HCT116 (cell line): Measurements from ENCODE around the gene SND1. TPM values are rescaled to one million over a fixed set of nuclear protein-coding genes. Genes with fewer than 3 reads are reported as not detected.

Source experiments
- ATAC-seq: fragments of 200-7000 bp; cut with Tn5 transposase; 2 replicates; pipeline ENCODE4 v1.9.1; 2020; ENCODE audit warnings: mild to moderate bottlenecking, moderate library complexity
- BruUV-seq: library from RNA; stranded (reverse); fragments of 400-500 nt; replicated peaks from 2 replicates; lab custom pipeline; 2021; lab: Mats Ljungman, UMichigan
- CTCF ChIA-PET: fragments of 300-600 bp; sonication (Branson Sonifier 250); formaldehyde crosslinking; loops from one replicate; lab custom pipeline; 2021; ENCODE audit warnings: antibody characterized with exemption; lab: Charles Lee
- POLR2A ChIA-PET: fragments of 300-600, 350-600 bp; sonication (Branson Sonifier 250); formaldehyde crosslinking; loops from one replicate; lab custom pipeline; 2021; ENCODE audit warnings: antibody characterized with exemption; lab: Charles Lee
- RAD21 ChIA-PET, 2 experiments: fragments of 300-600 bp; sonication (Branson Sonifier 250); formaldehyde crosslinking; loops; one replicate each; lab custom pipeline; 2023; ENCODE audit warnings: low total read pairs in 2 of 2; ENCODE audit not compliant: uncharacterized antibody in 2 of 2, unreplicated experiment in 2 of 2, low non-redundant PET in 1 of 2; lab: Charles Lee
- DNase-seq: peaks from one replicate; pipeline ENCODE4 v3.0.0-alpha.2; 2010; ENCODE audit warnings: low read depth, low spot score
- H2AFZ ChIP-seq: fragments of 200-600 bp; shearing (Covaris generic), sonication (generic); 2 replicates; pipeline ENCODE4 v1.6.1; 2017; ENCODE audit warnings: low read depth, mixed run types, mixed read lengths, antibody characterized with exemption, low read length; ENCODE audit not compliant: poor library complexity, severe bottlenecking
- H3K27ac ChIP-seq: 2 replicates; pipeline ENCODE4 v1.5.1; 2012; ENCODE audit warnings: low read depth, low read length
- H3K27me3 ChIP-seq: fragments of 200-600 bp; sonication (generic); 2 replicates; pipeline ENCODE4 v1.6.1; 2016; ENCODE audit warnings: mixed run types, low read length, mixed read lengths; ENCODE audit not compliant: insufficient read depth
- H3K36me3 ChIP-seq, 2 experiments: fragments of 200-500 bp in 1 of 2; fragments of 200-600 bp in 1 of 2; sonication (Bioruptor generic) in 1 of 2; sonication (generic) in 1 of 2; 2 replicates each; pipeline versions ENCODE4 v1.5.1 to v1.6.1; 2014 to 2016; ENCODE audit warnings: low read length in 2 of 2, inconsistent platforms in 1 of 2, mixed read lengths in 1 of 2, mixed run types in 1 of 2; ENCODE audit not compliant: insufficient read depth in 2 of 2, control insufficient read depth in 1 of 2
- H3K4me1 ChIP-seq, 2 experiments: fragments of 200-600 bp in 1 of 2; sonication (generic) in 1 of 2; 2 replicates each; pipeline versions ENCODE4 v1.5.1 to v1.6.1; 2012 to 2017; ENCODE audit warnings: low read length in 2 of 2, inconsistent platforms in 1 of 2, mild to moderate bottlenecking in 1 of 2, mixed read lengths in 1 of 2, mixed run types in 1 of 2, moderate library complexity in 1 of 2; ENCODE audit not compliant: insufficient read depth in 2 of 2, control insufficient read depth in 1 of 2
- H3K4me2 ChIP-seq: fragments of 200-600 bp; sonication (generic); 2 replicates; pipeline ENCODE4 v1.6.1; 2017; ENCODE audit warnings: mixed run types, low read length, mixed read lengths
- H3K4me3 ChIP-seq, 2 experiments: fragments of 200-600 bp in 1 of 2; sonication (generic) in 1 of 2; replicated peaks in 1 of 2; 2 replicates each; pipeline ENCODE4 v1.5.1; 2011 to 2016; ENCODE audit warnings: low read length in 2 of 2, control low read depth in 1 of 2, low read depth in 1 of 2, mild to moderate bottlenecking in 1 of 2, mixed read lengths in 1 of 2, mixed run types in 1 of 2
- H3K79me2 ChIP-seq: fragments of 200-600 bp; sonication (generic); 2 replicates; pipeline ENCODE4 v1.6.1; 2017; ENCODE audit warnings: mild to moderate bottlenecking, mixed run types, low read length, moderate library complexity, mixed read lengths; ENCODE audit not compliant: insufficient read depth
- H3K9ac ChIP-seq: fragments of 200-600 bp; sonication (generic); 2 replicates; pipeline ENCODE4 v1.6.1; 2016; ENCODE audit warnings: low read length, mixed read lengths
- H3K9me2 ChIP-seq: fragments of 200-600 bp; sonication (generic), shearing (Covaris generic); 2 replicates; pipeline ENCODE4 v1.6.1; 2017; ENCODE audit warnings: mixed run types, mild to moderate bottlenecking, moderate library complexity; ENCODE audit not compliant: insufficient read depth
- H3K9me3 ChIP-seq, 2 experiments: fragments of 200-500 bp in 1 of 2; fragments of 200-600 bp in 1 of 2; sonication (Bioruptor generic) in 1 of 2; sonication (generic) in 1 of 2; 2 replicates each; pipeline ENCODE4 v1.6.1; 2014 to 2017; ENCODE audit warnings: low read length in 2 of 2, mixed read lengths in 2 of 2, inconsistent platforms in 1 of 2, low read depth in 1 of 2, mild to moderate bottlenecking in 1 of 2, mixed run types in 1 of 2, moderate library complexity in 1 of 2; ENCODE audit not compliant: control insufficient read depth in 1 of 2, insufficient read depth in 1 of 2
- H4K20me1 ChIP-seq: fragments of 200-600 bp; sonication (generic), shearing (Covaris generic); 2 replicates; pipeline ENCODE4 v1.6.1; 2017; ENCODE audit warnings: mixed run types, mild to moderate bottlenecking, moderate library complexity; ENCODE audit not compliant: insufficient read depth
- CBX3 ChIP-seq: IDR thresholded peaks from 2 replicates; pipeline ENCODE4 v1.6.1; 2012; ENCODE audit warnings: low read depth
- CEBPB ChIP-seq: IDR thresholded peaks from 2 replicates; pipeline ENCODE4 v1.6.1; 2012; ENCODE audit warnings: low read depth
- EGR1 ChIP-seq: IDR thresholded peaks from 2 replicates; pipeline ENCODE4 v1.6.1; 2012; ENCODE audit warnings: low read depth
- ELF1 ChIP-seq: IDR thresholded peaks from 2 replicates; pipeline ENCODE4 v1.6.1; 2012; ENCODE audit warnings: low read depth, borderline replicate concordance
- EZH2 ChIP-seq: fragments of 200-600 bp; sonication (generic); IDR thresholded peaks from 2 replicates; pipeline ENCODE4 v1.6.1; 2017; ENCODE audit warnings: antibody characterized with exemption, mixed run types
- EZH2phosphoT487 ChIP-seq: fragments of 200-600 bp; IDR thresholded peaks from 2 replicates; pipeline ENCODE4 v1.6.1; 2018; ENCODE audit warnings: antibody characterized with exemption, borderline replicate concordance
- FOSL1 ChIP-seq: IDR thresholded peaks from 2 replicates; pipeline ENCODE4 v1.6.1; 2012; ENCODE audit warnings: low read depth
- POLR2A ChIP-seq: IDR thresholded peaks from 2 replicates; pipeline ENCODE4 v1.7.0; 2011; ENCODE audit warnings: borderline replicate concordance; ENCODE audit not compliant: insufficient read depth, insufficient read length; ENCODE audit errors: extremely low read depth
- POLR2AphosphoS5 ChIP-seq: IDR thresholded peaks from 2 replicates; pipeline ENCODE4 v1.6.1; 2011; ENCODE audit warnings: mild to moderate bottlenecking, low read depth, low read length, moderate library complexity
- SIN3A ChIP-seq: IDR thresholded peaks from 2 replicates; pipeline ENCODE4 v1.6.1; 2012; ENCODE audit warnings: low read depth
- SP1 ChIP-seq: IDR thresholded peaks from 2 replicates; pipeline ENCODE4 v1.6.1; 2012; ENCODE audit warnings: low read depth
- SRF ChIP-seq: IDR thresholded peaks from 2 replicates; pipeline ENCODE4 v1.6.1; 2012; ENCODE audit warnings: low read depth
- TCF7L2 ChIP-seq: IDR thresholded peaks from 2 replicates; pipeline ENCODE4 v1.7.0; 2011; ENCODE audit warnings: borderline replicate concordance, inconsistent platforms; ENCODE audit not compliant: insufficient read depth, insufficient read length; ENCODE audit errors: extremely low read depth
- YY1 ChIP-seq: IDR thresholded peaks from 2 replicates; pipeline ENCODE4 v1.6.1; 2011; ENCODE audit warnings: low read length, low read depth, moderate library complexity, mild to moderate bottlenecking; ENCODE audit not compliant: insufficient replicate concordance; ENCODE audit errors: extremely low read depth
- ZFX ChIP-seq: fragments of 450-650 bp; IDR thresholded peaks from 2 replicates; pipeline ENCODE4 v1.6.1; 2017
- ZNF274 ChIP-seq: fragments of 200-500 bp; sonication (Bioruptor generic); IDR thresholded peaks from 2 replicates; pipeline ENCODE4 v1.6.1; 2014; ENCODE audit warnings: mild to moderate bottlenecking, low read depth, low read length, inconsistent platforms
- intact Hi-C: fragments of 100-400 bp; cut with micrococcal nuclease; formaldehyde crosslinking; loops from 2 replicates; pipeline ENCODE4 v1.10.0; 2022
- total RNA-seq: library from RNA; stranded (reverse); gene quantifications from one replicate; pipeline ENCODE4 v1.2.1, GENCODE V29; 2021; ENCODE audit not compliant: unreplicated experiment
- TF ChIP-seq, protein P1 (sequence below): IDR thresholded peaks from 2 replicates; pipeline ENCODE4 v1.6.1; 2012
- TF ChIP-seq, protein P2 (sequence below): IDR thresholded peaks from 2 replicates; pipeline ENCODE4 v1.6.1; 2012; ENCODE audit warnings: low read depth
- TF ChIP-seq, protein P3 (sequence below): IDR thresholded peaks from 2 replicates; pipeline ENCODE4 v1.6.1; 2011; ENCODE audit warnings: mild to moderate bottlenecking, low read length, moderate library complexity; ENCODE audit not compliant: insufficient replicate concordance; ENCODE audit errors: extremely low read depth
- TF ChIP-seq, protein P4 (sequence below), 3 experiments: fragments of 200-600 bp in 1 of 3; sonication (generic) in 1 of 3; IDR thresholded peaks in 2 of 3; conservative IDR thresholded peaks in 1 of 3; 2 replicates each; pipeline ENCODE4 v1.5.1; 2012 to 2017; ENCODE audit warnings: low read depth in 2 of 3, low read length in 2 of 3, antibody characterized with exemption in 1 of 3, borderline replicate concordance in 1 of 3, control low read depth in 1 of 3, mild to moderate bottlenecking in 1 of 3, mixed read lengths in 1 of 3, mixed run types in 1 of 3, moderate library complexity in 1 of 3; ENCODE audit not compliant: insufficient read depth in 1 of 3

SND1 gene
- total RNA-seq, 1 experiment from 2014 or later = 169 TPM

DNA sequence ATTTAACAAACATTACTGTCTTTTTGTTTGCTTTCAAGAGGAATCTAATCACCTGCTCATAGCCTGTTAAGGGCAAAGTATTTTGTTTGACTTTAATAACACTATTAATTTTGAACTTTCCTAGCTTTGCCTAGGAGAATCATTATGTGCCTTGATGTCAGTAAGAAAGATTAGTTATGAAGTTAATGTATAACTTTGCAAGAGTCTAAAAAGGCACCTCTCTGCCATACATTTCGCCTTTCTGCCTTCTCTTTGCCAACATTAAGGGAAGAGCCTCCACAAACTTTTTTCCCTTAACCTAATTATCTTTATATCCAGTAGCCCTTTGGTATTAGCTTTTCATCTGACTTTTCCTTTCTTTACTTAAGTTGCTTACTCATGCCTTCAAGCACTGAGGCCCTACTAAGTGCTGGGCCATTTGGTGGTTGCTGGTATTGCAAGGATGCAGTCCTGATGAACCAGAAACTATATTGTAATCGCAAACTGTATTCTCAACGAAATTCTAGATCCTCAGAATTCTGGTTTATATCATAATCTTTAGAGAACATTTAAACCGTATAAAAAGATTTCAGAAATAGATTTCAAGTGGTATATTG lies 108.5 kb downstream of the SND1 start:
- Histone ChIP-seq H3K36me3 (no peaks in the 10 kb centered on the region), H3K9ac (no peak overlapping the region), H3K4me3 (no peak overlapping the region), H3K9me2 (no peaks in the 10 kb centered on the region), H4K20me1 (peaks cover 13% of the 10 kb centered on the region; the same call in 1 of the 2 replicates), H3K27ac (no peak overlapping the region), H2AFZ (no peak overlapping the region), H3K79me2 (peaks cover 98% of the 10 kb centered on the region), H3K4me2 (no peak overlapping the region), H3K4me1 (no peaks in the 10 kb centered on the region), H3K9me3 (no peaks in the 10 kb centered on the region), H3K27me3 (no peaks in the 10 kb centered on the region)
- BruUV-seq = no TSS peak
- ATAC-seq (no peak), DNase-seq (no peak)
- CTCF ChIA-PET = no interaction called here
- RAD21 ChIA-PET = no interaction called here
- TF ChIP-seq EGR1 (no peak), TCF7L2 (no peak), POLR2A (no peak), ZFX (no peak), YY1 (no peak), SRF (no peak), CBX3 (no peak), CEBPB (no peak), EZH2phosphoT487 (no peak), FOSL1 (no peak), EZH2 (no peak), SP1 (no peak), ELF1 (no peak), SIN3A (no peak), ZNF274 (no peak), POLR2AphosphoS5 (no peak)
- TF ChIP-seq, protein P1, sequence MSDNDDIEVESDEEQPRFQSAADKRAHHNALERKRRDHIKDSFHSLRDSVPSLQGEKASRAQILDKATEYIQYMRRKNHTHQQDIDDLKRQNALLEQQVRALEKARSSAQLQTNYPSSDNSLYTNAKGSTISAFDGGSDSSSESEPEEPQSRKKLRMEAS = no peak
- TF ChIP-seq, protein P2, sequence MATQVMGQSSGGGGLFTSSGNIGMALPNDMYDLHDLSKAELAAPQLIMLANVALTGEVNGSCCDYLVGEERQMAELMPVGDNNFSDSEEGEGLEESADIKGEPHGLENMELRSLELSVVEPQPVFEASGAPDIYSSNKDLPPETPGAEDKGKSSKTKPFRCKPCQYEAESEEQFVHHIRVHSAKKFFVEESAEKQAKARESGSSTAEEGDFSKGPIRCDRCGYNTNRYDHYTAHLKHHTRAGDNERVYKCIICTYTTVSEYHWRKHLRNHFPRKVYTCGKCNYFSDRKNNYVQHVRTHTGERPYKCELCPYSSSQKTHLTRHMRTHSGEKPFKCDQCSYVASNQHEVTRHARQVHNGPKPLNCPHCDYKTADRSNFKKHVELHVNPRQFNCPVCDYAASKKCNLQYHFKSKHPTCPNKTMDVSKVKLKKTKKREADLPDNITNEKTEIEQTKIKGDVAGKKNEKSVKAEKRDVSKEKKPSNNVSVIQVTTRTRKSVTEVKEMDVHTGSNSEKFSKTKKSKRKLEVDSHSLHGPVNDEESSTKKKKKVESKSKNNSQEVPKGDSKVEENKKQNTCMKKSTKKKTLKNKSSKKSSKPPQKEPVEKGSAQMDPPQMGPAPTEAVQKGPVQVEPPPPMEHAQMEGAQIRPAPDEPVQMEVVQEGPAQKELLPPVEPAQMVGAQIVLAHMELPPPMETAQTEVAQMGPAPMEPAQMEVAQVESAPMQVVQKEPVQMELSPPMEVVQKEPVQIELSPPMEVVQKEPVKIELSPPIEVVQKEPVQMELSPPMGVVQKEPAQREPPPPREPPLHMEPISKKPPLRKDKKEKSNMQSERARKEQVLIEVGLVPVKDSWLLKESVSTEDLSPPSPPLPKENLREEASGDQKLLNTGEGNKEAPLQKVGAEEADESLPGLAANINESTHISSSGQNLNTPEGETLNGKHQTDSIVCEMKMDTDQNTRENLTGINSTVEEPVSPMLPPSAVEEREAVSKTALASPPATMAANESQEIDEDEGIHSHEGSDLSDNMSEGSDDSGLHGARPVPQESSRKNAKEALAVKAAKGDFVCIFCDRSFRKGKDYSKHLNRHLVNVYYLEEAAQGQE = no peak
- TF ChIP-seq, protein P3, sequence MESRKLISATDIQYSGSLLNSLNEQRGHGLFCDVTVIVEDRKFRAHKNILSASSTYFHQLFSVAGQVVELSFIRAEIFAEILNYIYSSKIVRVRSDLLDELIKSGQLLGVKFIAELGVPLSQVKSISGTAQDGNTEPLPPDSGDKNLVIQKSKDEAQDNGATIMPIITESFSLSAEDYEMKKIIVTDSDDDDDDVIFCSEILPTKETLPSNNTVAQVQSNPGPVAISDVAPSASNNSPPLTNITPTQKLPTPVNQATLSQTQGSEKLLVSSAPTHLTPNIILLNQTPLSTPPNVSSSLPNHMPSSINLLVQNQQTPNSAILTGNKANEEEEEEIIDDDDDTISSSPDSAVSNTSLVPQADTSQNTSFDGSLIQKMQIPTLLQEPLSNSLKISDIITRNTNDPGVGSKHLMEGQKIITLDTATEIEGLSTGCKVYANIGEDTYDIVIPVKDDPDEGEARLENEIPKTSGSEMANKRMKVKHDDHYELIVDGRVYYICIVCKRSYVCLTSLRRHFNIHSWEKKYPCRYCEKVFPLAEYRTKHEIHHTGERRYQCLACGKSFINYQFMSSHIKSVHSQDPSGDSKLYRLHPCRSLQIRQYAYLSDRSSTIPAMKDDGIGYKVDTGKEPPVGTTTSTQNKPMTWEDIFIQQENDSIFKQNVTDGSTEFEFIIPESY = no peak
- TF ChIP-seq, protein P4, sequence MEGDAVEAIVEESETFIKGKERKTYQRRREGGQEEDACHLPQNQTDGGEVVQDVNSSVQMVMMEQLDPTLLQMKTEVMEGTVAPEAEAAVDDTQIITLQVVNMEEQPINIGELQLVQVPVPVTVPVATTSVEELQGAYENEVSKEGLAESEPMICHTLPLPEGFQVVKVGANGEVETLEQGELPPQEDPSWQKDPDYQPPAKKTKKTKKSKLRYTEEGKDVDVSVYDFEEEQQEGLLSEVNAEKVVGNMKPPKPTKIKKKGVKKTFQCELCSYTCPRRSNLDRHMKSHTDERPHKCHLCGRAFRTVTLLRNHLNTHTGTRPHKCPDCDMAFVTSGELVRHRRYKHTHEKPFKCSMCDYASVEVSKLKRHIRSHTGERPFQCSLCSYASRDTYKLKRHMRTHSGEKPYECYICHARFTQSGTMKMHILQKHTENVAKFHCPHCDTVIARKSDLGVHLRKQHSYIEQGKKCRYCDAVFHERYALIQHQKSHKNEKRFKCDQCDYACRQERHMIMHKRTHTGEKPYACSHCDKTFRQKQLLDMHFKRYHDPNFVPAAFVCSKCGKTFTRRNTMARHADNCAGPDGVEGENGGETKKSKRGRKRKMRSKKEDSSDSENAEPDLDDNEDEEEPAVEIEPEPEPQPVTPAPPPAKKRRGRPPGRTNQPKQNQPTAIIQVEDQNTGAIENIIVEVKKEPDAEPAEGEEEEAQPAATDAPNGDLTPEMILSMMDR (IDR thresholded peaks at IDR 0.05 in 2 of 3, conservative IDR thresholded peaks at IDR 0.05 in 1 of 3; ENCODE audit: borderline replicate concordance in 1 of 3, insufficient read depth in 1 of 3, low read depth in 2 of 3, low read length in 2 of 3) = no peak
- intact Hi-C loops = no loop called here
- POLR2A ChIA-PET = no interaction called here
